NB4 (cell line): ENCODE results near the gene ATXN7.

Source experiments
- POLR2A ChIP-seq: IDR thresholded peaks from 2 replicates; pipeline ENCODE4 v1.6.1; 2011; ENCODE audit warnings: mild to moderate bottlenecking; ENCODE audit not compliant: insufficient read length; ENCODE audit errors: extremely low read depth
- TF ChIP-seq, protein P1 (sequence below): IDR thresholded peaks from one replicate; pipeline ENCODE4 v1.5.1; 2012; ENCODE audit warnings: low read depth, low read length

GRCh38 chr3:63955036-63955650 lies 91.5 kb downstream of the ATXN7 start:
- TF ChIP-seq, protein P1, sequence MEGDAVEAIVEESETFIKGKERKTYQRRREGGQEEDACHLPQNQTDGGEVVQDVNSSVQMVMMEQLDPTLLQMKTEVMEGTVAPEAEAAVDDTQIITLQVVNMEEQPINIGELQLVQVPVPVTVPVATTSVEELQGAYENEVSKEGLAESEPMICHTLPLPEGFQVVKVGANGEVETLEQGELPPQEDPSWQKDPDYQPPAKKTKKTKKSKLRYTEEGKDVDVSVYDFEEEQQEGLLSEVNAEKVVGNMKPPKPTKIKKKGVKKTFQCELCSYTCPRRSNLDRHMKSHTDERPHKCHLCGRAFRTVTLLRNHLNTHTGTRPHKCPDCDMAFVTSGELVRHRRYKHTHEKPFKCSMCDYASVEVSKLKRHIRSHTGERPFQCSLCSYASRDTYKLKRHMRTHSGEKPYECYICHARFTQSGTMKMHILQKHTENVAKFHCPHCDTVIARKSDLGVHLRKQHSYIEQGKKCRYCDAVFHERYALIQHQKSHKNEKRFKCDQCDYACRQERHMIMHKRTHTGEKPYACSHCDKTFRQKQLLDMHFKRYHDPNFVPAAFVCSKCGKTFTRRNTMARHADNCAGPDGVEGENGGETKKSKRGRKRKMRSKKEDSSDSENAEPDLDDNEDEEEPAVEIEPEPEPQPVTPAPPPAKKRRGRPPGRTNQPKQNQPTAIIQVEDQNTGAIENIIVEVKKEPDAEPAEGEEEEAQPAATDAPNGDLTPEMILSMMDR = no peak
- TF ChIP-seq POLR2A = no peak
